ENCODE measurements around the gene ZNF398. TPM values are rescaled to one million over a fixed set of nuclear protein-coding genes. Genes with fewer than 3 reads are reported as not detected.

ZNF398 gene
- total RNA-seq, 1 donor from 2014 or later: 16.6 TPM

DNA sequence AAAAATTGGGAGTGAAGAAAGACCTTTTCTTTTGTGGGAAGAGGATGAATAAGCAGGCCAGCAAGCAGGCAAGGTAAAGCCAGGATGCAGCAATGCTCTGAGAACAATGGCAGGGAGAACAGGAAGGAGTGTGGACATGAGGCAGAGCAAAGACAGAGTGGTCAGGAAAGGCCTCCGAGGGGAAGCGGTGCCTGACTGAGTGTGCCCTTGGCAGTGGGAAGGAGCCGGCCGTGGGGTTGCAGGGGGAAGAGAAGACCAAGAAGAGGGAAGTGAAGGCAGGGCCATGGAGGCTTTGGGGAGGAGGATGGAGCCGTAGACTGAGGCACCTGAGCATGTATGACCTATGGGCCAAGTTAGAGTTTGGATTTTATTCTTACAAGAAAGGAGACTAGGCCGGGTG lies 70.3 kb downstream of the ZNF398 start:
- Mint-ChIP-seq H3K27me3 (ENCODE audit: low read depth, unreplicated experiment) (no peaks in the 10 kb centered on the region), H3K27ac (ENCODE audit: unreplicated experiment) (peak overlapping the region; percentile 34), H3K36me3 (ENCODE audit: low read depth, unreplicated experiment) (peaks cover 57% of the 10 kb centered on the region), H3K4me3 (ENCODE audit: unreplicated experiment) (no peak overlapping the region), H3K4me1 (ENCODE audit: low read depth, unreplicated experiment) (peaks cover 25% of the 10 kb centered on the region), H3K9me3 (ENCODE audit: unreplicated experiment) (peaks cover 3% of the 10 kb centered on the region)
- Histone ChIP-seq H3K27me3 (ENCODE audit: insufficient read depth, low read length) (no peaks in the 10 kb centered on the region), H3K4me3 (ENCODE audit: insufficient read depth, low read depth, low read length) (no peak overlapping the region), H3K4me1 (ENCODE audit: insufficient read depth, low read length) (peaks cover 17% of the 10 kb centered on the region), H3K79me2 (ENCODE audit: insufficient read depth, low read length) (no peaks in the 10 kb centered on the region), H2AFZ (ENCODE audit: low read depth, low read length) (no peak overlapping the region), H3K4me2 (ENCODE audit: low read length) (no peak overlapping the region), H4K20me1 (ENCODE audit: insufficient read depth, low read length) (peaks cover 18% of the 10 kb centered on the region), H3K9me3 (ENCODE audit: insufficient read depth, low read depth, low read length) (no peaks in the 10 kb centered on the region), H3K27ac (ENCODE audit: low read depth, low read length) (no peak overlapping the region), H3K9ac (ENCODE audit: low read length) (no peak overlapping the region), H3K36me3 (ENCODE audit: insufficient read depth, low read length) (peaks cover 45% of the 10 kb centered on the region)
- FAIRE-seq: no peak
- no peak for DNase-seq (ENCODE audit: low read depth)
- TF ChIP-seq, protein P1, sequence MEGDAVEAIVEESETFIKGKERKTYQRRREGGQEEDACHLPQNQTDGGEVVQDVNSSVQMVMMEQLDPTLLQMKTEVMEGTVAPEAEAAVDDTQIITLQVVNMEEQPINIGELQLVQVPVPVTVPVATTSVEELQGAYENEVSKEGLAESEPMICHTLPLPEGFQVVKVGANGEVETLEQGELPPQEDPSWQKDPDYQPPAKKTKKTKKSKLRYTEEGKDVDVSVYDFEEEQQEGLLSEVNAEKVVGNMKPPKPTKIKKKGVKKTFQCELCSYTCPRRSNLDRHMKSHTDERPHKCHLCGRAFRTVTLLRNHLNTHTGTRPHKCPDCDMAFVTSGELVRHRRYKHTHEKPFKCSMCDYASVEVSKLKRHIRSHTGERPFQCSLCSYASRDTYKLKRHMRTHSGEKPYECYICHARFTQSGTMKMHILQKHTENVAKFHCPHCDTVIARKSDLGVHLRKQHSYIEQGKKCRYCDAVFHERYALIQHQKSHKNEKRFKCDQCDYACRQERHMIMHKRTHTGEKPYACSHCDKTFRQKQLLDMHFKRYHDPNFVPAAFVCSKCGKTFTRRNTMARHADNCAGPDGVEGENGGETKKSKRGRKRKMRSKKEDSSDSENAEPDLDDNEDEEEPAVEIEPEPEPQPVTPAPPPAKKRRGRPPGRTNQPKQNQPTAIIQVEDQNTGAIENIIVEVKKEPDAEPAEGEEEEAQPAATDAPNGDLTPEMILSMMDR (IDR thresholded peaks at IDR 0.05; ENCODE audit: insufficient read depth, low read depth, low read length): no peak
- no peak for TF ChIP-seq EZH2 (IDR thresholded peaks at IDR 0.05; ENCODE audit: insufficient read depth, low read length)

DNA sequence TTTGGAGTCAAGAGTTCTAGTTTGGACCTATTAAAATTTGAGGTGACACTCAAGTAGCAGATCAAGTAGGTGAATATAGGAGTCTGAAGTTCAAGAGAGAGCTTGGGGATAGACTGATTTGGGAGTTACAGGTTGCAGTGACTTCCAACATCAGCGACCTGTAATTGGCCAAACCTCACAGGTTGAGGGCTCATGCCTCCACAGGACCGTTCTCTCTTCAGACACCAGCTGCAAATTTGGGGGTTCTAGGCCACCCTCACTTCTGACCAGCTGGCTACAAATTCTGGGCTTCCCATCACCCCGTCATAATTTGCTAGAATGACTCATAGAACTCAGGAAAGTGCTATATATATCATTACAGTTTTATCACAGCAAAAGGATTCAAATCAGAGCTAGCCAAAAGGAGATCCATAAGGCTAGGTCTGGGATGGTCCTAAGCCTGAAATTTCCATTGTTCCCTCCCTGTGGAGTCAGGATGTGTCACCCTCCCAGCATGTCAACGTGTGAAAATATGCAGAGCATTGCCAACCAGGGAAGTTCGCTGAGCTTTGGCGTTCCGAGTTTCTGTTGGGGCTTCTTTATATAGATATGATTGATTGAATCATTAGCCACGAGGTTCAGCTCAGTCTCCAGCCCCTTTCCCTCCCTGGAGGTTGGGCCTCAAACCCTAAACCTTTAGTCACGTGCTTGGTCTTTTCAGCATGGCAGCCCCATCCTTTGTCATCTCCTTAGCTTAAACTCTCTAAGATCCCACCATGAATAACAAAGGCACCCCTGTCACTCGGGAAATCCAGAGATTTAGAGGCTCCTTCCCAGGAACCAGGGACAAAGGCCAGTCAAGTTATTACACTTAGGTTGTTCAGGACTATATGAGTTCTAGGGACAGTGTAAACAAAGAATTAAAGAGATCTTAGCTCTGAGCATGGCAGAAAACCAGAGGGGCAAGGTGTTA lies 71.5 kb downstream of the ZNF398 start:
- Histone ChIP-seq H3K4me2 (ENCODE audit: low read length) (peak overlapping the region; percentile 15), H3K27ac (ENCODE audit: low read depth, low read length) (peak overlapping the region; percentile 64), H4K20me1 (ENCODE audit: insufficient read depth, low read length) (peaks cover 18% of the 10 kb centered on the region), H3K79me2 (ENCODE audit: insufficient read depth, low read length) (peaks cover 2% of the 10 kb centered on the region), H3K27me3 (ENCODE audit: insufficient read depth, low read length) (no peaks in the 10 kb centered on the region), H3K4me1 (ENCODE audit: insufficient read depth, low read length) (peaks cover 17% of the 10 kb centered on the region), H3K9me3 (ENCODE audit: insufficient read depth, low read depth, low read length) (no peaks in the 10 kb centered on the region), H2AFZ (ENCODE audit: low read depth, low read length) (no peak overlapping the region), H3K9ac (ENCODE audit: low read length) (peak overlapping the region; percentile 33), H3K36me3 (ENCODE audit: insufficient read depth, low read length) (peaks cover 33% of the 10 kb centered on the region), H3K4me3 (ENCODE audit: insufficient read depth, low read depth, low read length) (no peak overlapping the region)
- no peak for TF ChIP-seq EZH2 (IDR thresholded peaks at IDR 0.05; ENCODE audit: insufficient read depth, low read length)
- TF ChIP-seq, protein P1 (IDR thresholded peaks at IDR 0.05; ENCODE audit: insufficient read depth, low read depth, low read length): no peak
- H3K9me3 Mint-ChIP-seq (ENCODE audit: unreplicated experiment): peaks cover 3% of the 10 kb centered on the region
- H3K36me3 Mint-ChIP-seq (ENCODE audit: low read depth, unreplicated experiment): peaks cover 48% of the 10 kb centered on the region
- no peaks in the 10 kb centered on the region for H3K27me3 Mint-ChIP-seq (ENCODE audit: low read depth, unreplicated experiment)
- FAIRE-seq (no peak), DNase-seq (ENCODE audit: low read depth) (peak; percentile 54)
- peak overlapping the region; percentile 69 for H3K27ac Mint-ChIP-seq (ENCODE audit: unreplicated experiment)
- H3K4me3 Mint-ChIP-seq (ENCODE audit: unreplicated experiment): peak overlapping the region; percentile 47
- peaks cover 25% of the 10 kb centered on the region for H3K4me1 Mint-ChIP-seq (ENCODE audit: low read depth, unreplicated experiment)

DNA sequence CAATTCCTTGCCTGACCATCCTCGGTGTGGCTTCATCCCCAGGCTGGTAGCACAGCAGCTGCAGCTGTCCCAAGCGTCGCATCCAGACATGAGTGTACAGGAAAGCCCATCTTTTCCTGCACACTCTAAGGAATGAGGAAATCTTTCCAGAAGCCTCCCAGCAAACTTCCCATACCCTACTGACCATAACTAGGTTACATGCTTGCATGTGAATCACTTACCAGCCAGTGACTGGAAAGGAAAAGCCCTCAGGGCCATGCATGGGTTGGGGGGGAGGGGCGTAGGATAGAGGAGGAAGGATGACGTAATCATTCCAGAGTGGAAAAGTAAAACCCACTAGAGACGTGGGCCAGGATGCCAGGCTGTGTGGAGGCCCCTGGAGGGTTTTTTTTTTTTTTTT lies 73.3 kb downstream of the ZNF398 start:
- H3K4me1 Mint-ChIP-seq (ENCODE audit: low read depth, unreplicated experiment): peaks cover 25% of the 10 kb centered on the region
- peaks cover 18% of the 10 kb centered on the region for H4K20me1 ChIP-seq (ENCODE audit: insufficient read depth, low read length)
- no peak for TF ChIP-seq EZH2 (IDR thresholded peaks at IDR 0.05; ENCODE audit: insufficient read depth, low read length)
- TF ChIP-seq, protein P1 (IDR thresholded peaks at IDR 0.05; ENCODE audit: insufficient read depth, low read depth, low read length): no peak
- H3K9me3 ChIP-seq (ENCODE audit: insufficient read depth, low read depth, low read length): no peaks in the 10 kb centered on the region
- FAIRE-seq (no peak), DNase-seq (ENCODE audit: low read depth) (peak; percentile 54)
- no peak overlapping the region for H3K9ac ChIP-seq (ENCODE audit: low read length)
- no peak overlapping the region for H3K4me3 ChIP-seq (ENCODE audit: insufficient read depth, low read depth, low read length)
- H3K27me3 ChIP-seq (ENCODE audit: insufficient read depth, low read length): no peaks in the 10 kb centered on the region
- peaks cover 17% of the 10 kb centered on the region for H3K4me1 ChIP-seq (ENCODE audit: insufficient read depth, low read length)
- peaks cover 2% of the 10 kb centered on the region for H3K79me2 ChIP-seq (ENCODE audit: insufficient read depth, low read length)
- H3K27ac ChIP-seq (ENCODE audit: low read depth, low read length): no peak overlapping the region
- H3K36me3 ChIP-seq (ENCODE audit: insufficient read depth, low read length): peaks cover 20% of the 10 kb centered on the region
- no peaks in the 10 kb centered on the region for H3K27me3 Mint-ChIP-seq (ENCODE audit: low read depth, unreplicated experiment)
- H3K4me3 Mint-ChIP-seq (ENCODE audit: unreplicated experiment): no peak overlapping the region
- peaks cover 3% of the 10 kb centered on the region for H3K9me3 Mint-ChIP-seq (ENCODE audit: unreplicated experiment)
- no peak overlapping the region for H2AFZ ChIP-seq (ENCODE audit: low read depth, low read length)
- H3K36me3 Mint-ChIP-seq (ENCODE audit: low read depth, unreplicated experiment): peaks cover 43% of the 10 kb centered on the region
- no peak overlapping the region for H3K4me2 ChIP-seq (ENCODE audit: low read length)
- H3K27ac Mint-ChIP-seq (ENCODE audit: unreplicated experiment): peak overlapping the region; percentile 78

Measured in astrocyte (in vitro differentiated cells and primary cell).